DMS 273 (cell line): ENCODE data around the gene ZCCHC24.
"Not testable (repeated sequence)": the region's sequence is repeated elsewhere in the genome, so short reads cannot be mapped to it uniquely, and the experiment has no call there.

Experiments
- DNase-seq: peaks from one replicate; lab custom pipeline; 2025; ENCODE audit not compliant: unreplicated experiment; lab: John Stamatoyannopoulos, UW

The ZCCHC24 gene

DNA sequence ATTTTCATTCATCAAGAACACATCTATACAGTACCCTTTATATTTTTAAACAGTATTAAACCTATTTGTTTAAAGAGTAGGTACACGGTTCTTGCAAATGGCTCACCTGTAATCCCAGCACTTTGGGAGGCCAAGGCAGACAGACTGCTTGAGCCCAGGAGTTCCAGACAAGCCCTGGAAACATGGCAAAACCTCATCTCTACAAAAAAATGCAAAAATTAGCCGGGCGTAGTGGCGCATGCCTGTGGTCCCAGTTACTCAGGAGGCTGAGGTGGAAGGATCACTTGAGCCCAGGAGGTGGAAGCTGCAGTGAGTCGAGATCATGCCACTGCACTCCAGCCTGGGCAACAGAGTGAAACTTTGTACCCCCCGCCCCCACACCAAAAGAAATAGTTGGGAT lies 1.8 kb upstream of the ZCCHC24 start:
- not testable (repeated sequence) for DNase-seq

DNA sequence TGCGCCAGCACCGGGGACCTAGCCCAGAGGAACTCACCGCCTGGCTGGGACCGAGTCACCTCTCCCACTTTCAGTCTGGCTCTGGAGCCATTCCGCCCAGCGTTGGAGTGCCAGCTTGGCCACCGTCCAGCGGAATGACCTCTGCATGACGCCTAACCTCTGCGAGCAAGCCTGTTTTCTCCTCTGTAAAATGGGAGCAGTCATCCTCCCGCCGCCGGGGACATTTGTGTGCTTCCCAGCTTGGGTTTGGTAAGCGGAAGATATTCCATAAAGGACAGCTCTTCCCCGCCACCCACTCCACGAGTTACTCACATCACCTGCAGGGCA lies 1.3 kb upstream of the ZCCHC24 start:
- DNase-seq, result no peak

DNA sequence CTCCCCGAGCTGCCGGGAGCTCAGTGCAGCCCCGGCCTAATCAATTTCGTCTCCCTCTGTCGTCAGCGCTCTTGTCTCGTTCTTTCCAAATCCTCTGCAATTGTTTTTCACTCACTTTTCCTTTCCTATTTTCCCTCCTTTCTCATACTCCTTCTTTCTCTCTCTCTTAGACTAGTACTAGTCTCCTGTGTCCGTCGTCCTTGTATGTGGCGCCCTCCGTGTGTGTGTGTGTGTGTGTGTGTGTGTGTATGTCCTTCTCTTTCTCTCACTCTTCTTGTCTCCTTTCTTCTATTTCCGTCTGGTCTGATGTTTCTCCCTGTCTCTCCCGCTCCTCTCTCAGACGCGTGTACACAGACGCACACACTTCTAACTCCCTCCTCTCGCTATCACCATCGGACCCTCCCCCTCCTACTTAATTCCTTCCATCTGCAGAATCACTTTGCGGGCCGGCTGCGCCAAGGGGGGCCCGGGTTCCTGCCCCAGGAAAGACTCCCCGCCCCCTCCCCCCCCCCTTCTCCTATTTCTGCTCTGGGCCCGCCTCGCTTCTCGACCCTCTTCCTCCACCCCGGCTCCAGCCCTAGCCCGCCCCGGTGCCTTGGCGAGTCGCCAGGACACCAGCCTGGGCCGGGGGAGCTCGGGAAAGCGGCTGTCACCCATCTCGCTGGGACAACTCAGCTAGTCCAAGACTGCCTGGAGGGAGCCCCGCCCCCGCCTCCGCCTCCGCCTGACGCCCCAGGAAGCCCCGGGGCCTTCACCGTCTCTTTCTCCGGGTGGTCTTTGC lies 743 bp upstream of the ZCCHC24 start:
- peak; percentile 94 for DNase-seq

DNA sequence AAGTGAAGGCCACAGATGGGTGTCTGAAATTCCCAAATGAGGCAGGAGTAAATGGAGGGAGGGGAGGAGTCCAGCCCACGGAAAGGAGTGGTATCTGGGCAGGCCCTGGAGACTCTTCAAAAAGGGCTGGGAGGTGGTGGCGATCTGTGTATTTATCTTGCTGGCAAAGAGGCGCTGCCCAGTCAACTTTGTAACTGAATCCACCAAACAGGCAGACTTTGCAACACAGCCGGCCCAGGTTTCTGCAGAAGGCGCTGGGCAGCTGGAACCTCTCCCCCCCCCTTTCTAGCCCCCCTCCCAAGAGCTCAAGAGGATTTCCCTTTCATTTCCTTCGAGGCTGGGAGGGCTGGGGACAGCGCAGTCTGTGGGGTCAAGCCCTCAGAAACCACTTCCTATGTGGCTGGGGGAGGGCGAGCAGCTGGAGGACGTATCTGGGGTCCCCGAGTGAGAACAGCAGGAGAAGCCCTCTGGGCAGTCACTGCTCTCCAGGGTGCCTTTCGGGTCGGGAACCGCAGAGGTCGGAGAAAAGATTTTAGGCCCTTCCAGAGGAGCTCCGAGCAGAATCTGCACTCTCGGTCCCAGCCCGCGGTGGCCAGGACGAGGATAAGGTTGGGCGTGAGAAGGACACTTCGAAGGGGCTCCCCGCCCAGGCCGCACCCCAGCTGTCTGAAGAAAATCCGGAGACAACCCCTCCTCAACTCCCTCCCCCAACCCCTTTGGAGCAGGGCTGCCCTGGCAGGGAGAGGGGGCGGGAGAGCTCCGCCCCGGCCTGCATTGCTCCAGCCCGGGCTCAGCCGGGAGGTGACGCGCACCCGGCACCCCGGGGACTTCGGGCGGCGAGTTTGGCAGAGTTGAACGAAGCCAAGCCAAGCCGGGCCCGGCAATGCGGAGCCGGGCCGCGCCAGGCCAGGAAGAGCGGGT lies 965 bp downstream of the ZCCHC24 start:
- DNase-seq, result peak; percentile 75

DNA sequence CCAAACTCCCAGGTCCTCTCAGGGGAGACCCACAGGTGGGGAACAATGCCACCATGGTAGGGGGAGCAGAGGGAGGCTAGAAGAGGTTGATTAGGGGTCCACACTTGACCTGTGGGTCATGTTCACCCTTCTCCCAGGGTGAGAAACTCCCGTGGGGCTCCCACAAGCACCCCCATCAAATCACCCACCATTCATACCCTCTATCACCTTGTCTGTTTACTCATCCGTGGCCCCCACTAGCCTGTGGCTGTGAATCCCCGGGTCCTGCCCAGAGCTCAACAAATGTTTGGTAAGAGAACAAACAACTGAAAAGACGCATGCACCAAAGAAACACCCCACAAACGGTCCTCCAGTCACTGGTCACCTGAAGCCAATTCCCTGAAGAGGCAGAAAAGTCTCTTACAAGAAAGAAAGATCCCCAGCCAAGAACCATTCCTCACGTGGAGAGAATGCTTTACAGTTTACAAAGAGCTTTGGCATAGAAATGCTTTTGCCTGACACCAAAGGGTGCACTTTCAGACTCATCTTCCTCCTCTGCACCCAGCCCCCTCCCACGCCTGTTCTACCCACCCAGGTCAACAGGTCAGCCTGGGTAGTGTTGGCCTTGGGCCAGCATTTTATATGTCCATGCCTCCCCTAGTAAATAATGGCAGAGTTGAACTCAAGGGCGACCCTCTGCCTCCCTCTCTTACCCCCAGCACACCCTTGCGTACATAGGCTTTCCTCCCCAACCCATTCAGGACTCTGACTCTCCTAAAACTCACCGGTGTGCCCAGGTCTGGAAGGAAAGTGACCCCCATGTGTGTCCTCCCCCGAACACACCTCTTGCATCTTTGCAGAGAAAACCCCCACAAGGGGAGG lies 1.9 kb downstream of the ZCCHC24 start:
- no peak for DNase-seq

DNA sequence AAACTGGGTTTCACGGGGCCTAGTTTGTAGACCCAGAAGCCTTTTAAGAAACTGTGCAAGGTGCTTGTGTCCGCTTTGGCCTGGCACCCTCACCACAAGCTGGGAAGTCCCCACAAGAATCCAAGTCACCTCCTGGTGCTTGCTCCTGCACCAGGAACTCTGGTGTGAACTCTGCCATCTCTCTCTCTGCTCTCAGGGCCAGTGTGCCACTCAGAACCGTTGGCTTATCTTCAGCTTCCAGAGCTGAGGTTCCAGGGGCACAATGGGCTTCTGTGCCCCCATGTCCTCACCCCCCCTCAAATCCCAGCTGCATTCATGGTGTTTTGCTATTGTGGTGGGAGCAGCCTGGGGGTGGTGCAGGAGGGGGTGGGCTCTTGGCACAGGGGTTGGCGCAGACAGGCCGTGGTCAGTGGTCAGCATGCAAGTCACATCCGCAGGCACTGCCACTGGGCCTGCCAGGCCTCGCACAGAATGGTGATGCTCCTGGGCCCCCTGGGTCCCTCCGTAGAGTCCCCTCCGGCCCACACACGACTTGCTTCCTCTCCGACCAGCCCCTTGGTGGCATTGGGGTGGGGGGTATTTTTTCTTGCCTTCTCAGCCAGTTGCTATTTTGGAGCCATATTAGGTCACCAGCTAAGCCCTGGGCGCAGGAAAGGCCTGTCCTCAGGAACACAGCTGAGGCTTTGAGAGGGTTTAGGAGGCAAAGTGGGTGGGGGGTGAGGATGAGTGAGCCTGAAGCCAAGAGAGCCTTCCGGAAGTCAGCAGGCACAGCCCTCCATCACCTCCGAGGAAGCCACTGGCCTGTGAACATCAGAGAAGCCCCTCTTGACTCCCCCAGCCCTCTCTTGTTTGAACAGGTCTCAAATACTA lies 3.0 kb downstream of the ZCCHC24 start:
- no peak for DNase-seq

DNA sequence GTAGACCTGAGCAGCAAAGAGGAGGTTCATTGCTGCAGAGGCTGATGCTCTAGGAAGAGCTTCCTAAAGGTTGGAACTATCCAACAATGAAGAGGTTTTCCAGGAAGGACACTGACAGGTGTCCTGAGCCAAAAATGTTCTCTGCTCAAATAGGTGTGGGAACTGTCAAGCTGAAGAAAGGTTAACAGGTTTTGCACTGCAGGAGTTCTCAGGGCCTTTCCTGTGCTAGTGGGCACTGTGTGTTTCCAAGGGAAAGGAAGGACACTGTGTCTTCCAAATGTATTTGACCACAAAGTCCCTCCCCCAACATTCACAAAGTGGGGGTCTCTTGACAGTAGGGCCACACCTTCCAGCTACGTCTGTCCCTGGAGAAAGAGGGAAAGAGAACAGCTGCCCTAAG lies 4.0 kb downstream of the ZCCHC24 start:
- no peak for DNase-seq

DNA sequence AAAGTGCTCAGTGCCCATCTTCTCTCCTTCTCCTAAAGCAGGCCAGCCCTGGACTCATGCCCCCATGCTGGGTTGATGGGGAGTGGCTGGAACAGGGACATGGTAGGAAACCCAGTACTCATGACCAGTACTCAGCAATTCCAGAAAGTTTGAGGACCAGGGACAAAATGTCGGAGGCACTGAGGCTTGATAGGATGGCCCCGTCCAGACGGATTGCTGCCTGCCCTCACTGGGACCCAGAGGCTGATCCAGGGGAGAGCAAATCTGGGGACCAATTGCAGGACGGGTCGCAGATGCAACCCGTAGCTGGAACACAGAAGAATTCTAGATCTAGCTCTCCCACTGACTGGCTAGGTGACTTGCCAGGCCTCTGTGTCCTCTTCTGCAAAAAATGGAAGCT lies 5.1 kb downstream of the ZCCHC24 start:
- DNase-seq, result no peak

DNA sequence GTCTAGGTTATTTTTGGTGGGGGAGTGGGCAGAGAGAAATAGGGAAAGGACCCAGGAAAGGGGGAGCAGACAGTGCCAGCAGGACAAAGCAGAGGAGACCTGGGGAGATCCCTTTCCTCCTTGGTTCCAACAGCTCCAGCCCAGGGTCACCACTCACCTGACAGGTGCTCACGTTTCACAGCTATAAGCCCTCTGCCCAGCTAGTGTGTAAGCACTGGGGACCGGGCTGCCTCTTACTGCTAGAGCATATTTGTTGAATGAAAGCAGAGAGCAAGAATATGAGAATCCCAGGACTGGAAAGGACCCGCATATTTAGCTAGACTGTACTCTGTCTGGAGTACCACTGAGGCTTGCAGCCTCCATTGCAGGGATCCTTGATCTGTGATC lies 6.7 kb downstream of the ZCCHC24 start:
- DNase-seq, result no peak

DNA sequence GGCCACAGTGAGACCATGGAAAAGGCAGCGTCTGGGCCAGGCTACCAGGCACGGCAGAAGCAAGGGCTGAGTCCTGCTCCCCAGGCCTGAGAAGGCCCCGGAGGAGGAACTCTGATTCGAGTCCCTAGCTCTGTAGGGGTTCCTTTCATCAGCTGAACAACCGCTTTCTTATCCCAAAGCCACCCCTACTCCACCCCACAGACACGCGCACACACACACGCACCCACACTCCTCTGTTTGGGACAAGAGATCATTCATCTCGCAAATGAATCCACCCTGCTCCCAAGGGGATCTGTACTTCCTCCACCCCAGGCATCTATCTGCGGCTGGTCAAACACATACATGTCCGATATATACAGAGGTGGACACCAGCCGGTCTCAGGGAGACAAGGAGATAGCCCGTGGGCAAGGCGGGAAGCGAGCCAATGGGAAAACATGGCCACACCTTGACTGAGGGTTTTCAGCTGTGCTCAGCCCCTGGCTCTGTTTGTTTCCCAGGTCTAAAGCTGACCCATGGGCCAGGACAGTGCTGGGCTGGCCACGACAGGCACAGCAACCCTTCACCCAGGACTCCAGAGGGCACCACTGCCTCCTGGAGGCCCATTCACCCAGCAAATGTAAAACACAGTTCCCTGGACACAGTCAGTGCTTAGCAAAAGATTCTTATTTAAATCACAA lies 7.3 kb downstream of the ZCCHC24 start:
- no peak for DNase-seq

DNA sequence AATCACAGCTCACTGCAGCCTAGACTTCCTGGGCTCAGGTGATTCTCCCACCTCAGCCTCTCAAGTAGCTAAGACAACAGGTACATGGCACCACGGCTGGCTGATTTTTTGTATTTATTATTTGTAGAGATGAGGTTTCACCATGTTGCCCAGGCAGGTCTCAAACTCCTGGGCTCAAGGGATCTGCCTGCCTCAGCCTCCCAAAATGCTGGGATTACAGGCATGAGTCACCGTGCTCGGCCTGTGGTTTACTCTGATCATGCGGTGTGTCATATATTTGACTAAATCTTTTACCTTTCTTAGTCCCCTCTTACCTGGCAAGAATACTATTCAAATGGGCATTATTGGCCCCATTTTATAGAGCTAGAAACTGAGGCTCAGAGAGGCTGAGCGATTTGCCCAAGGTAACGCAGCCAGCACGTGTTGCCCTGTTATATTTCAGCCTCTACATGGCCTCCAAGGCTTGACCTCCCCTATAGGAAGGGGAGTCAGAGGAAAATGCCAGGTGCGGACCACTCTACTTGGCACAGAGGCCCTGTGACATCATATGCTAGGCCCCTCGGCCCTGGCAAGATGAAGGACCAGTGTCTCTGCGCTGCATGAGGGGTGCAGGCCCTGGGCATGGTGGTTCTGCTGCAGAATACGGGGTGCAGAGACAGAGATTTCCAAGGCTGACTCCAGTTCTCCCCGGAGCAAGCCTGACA lies 8.2 kb downstream of the ZCCHC24 start:
- no peak for DNase-seq

DNA sequence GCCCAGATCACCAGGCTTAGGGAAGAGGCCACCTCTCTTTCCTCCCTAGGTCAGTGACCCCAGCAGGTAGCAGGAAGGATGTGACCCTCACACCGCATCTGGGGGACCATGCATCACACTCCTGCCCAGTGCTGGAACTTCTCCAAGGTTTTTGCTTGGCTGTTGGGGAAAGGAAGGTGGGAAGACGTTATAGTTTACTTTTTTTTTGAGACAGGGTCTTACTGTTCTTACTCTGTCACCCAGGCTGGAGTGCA lies 8.6 kb downstream of the ZCCHC24 start:
- no peak for DNase-seq

DNA sequence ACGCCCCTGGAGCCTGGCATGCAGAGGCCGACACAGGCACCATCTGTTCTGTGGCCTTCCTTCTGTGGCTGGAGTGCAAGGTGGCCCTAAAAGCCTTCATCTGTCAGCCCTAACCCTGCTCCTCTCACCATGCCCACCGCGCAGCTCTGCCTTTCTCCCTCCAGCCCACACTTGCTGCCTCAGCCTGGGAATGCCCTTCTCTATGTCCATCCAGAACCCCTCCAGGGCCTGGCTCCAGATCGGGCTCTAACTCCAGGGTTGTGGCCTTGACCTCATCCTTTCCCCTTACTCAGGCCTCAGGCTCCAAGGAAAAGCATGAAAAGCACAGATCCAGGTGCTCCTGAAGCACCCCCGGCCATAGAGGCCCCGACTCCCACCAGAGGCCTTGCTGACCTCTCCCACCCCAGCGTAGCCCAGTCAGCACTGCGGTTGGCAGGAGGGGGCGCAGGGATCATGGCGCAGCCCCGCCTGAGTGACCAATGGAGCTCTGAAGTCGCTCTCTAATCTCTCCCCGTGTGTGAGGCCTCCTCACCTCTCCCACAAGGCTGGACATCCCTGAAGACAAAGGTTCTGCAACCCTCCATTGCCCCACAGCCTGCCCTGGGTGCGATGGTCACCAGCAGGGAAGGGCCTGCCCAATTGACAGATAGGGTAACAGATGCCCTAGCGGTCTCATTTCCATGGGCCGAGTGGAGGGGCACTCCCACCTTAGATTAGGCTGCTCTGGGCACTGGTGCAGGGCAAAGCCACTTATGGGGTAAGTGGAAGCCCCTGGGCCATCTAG lies 9.2 kb downstream of the ZCCHC24 start:
- DNase-seq, result no peak

DNA sequence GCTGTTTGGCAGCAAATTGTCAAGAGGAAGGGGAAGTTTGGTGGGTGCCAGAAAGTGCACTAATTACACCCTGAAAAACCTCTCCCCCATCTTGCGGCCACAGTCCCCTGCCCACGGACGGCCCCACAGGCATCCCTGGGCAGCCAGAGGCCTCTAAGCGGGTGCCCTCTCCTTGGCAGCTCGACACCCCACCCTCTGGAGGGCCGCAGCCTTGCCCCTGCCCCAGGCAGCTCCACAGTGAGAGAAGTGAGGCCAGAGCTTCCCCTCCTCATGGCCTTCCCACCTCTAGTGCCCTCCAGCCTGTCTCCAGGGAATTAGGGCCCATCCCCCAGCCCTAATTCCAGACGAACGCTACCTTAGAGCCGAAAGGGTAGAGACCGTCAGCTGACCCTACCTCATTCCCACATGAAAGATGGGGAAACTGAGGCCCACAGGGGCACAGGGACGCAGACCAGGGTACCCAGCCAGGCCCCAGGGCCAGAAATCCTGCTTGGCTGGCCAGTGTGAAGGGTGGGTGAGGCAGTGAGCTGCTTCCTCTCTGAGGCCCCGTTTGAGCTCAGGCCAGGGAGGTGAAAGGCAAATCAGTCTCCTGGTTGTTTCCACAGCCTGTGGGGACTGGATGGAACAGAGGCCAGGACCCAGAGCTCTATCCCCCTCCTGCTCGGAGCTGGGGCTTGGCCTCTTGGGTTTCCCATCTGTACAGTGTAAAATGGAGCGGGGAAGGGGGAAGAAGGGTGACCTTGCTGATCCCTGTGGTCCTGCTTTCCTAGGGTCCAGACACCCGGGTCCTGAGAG lies 10.0 kb downstream of the ZCCHC24 start:
- peak; percentile 31 for DNase-seq

DNA sequence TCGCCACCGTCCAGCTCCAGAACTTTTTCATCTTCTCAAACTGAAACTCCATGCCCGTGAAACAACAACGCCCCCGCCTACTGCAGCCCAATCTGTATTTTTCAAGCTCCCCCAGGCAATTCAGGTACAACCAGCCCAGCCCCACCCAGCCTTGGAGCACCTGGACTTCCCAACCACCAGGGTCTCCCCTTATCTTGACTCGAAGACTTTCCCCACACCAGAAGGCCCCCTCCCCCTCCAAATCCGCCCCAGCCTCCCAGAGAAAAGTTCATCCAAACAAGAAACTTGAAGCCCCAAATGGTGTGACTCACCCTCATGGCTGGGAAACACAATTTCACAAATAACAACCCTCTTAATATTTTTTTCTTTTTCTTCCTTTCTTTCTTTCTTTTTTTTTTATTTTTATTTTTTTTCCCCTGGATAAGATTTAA lies 10.6 kb downstream of the ZCCHC24 start:
- no peak for DNase-seq

DNA sequence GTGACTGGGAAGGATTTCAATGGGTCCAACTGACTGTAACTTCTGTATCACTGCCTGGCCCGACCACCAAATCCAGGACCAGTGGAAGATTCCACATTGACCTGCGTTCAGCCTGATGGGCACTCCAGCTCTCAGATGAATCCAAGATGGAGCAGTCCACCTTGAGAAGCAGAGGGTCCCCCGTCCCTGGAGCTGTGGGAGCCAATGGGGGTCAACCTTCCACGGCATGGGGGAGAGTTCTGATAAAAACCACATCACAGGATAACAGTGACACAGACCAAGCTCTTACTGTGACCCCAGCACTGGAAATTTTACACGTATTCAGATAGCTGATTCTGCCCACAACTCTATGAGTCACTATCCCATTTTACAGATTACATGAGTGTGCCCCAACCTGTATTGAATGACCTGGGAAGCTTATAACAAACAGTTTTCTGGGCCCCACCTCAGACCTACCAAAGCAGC lies 11.2 kb downstream of the ZCCHC24 start:
- no peak for DNase-seq

DNA sequence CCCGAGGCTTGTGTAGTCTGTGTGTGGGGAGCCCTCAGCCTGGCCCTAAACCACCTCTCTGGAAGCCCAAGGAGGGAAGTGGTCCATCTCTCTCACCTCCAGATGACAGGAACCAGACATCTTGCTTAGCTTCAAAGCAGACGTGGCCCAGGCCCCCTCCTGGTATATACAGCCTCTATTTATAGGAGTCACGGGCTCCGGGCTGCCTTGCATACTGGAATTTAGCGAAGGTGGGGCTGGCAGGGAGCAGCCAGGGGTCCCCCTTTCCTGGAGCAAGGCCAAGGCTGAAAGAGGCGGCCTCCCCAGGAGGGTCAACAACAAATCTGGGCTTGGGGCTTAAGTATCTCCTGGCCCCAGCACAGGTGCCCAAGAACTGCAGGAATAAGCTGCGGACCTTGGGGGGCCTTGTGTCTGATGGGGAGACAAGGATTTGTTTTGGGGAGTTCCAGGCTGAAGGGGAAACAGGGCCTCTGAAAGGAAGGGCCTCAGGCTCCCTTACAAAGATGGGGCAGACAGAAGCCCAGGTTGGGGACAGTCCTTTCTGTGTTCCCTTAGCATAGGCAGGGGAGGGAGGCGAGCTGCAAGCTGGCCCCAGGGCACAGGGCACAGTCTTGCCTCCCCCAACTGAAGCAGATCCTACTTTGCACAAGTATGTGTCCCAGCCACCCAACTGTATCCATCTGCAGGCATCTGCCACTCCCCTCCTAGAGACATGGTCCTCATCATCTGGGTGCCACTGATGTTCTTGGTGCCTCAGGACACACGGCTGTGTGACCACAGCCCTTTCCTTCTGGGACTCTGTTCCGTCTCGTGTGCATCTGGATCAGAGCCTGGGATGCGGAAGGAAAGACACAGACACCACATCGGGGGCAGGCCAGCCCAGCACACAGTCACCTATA lies 11.9 kb downstream of the ZCCHC24 start:
- no peak for DNase-seq
